Endodermal cell (in vitro differentiated cells): ENCODE results near the gene MAML2. TPM values are rescaled to one million over a fixed set of nuclear protein-coding genes. Genes with fewer than 3 reads are reported as not detected.

Source experiments
- DNase-seq: peaks from one replicate; pipeline ENCODE4 v3.0.0-alpha.2; 2017
- H3K27ac ChIP-seq: 2 replicates; pipeline ENCODE4 v1.5.1; 2013; ENCODE audit warnings: mild to moderate bottlenecking, low read depth, low read length, moderate library complexity
- H3K27me3 ChIP-seq: 2 replicates; pipeline ENCODE4 v1.6.1; 2013; ENCODE audit warnings: mild to moderate bottlenecking, low read length, moderate library complexity; ENCODE audit not compliant: insufficient read depth, control insufficient read depth, poor library complexity, severe bottlenecking
- H3K36me3 ChIP-seq: 2 replicates; pipeline ENCODE4 v1.7.0; 2013; ENCODE audit warnings: mild to moderate bottlenecking, low read length, moderate library complexity; ENCODE audit not compliant: control insufficient read depth, insufficient read depth
- H3K4me1 ChIP-seq: one replicate; pipeline ENCODE4 v1.7.0; 2013; ENCODE audit warnings: low read length; ENCODE audit not compliant: control insufficient read depth, insufficient read depth
- H3K4me3 ChIP-seq: 2 replicates; pipeline ENCODE4 v1.5.1; 2013; ENCODE audit warnings: mild to moderate bottlenecking, low read length, moderate library complexity
- H3K9ac ChIP-seq: 2 replicates; pipeline ENCODE4 v1.6.1; 2013; ENCODE audit warnings: mild to moderate bottlenecking, low read length, moderate library complexity; ENCODE audit not compliant: poor library complexity, severe bottlenecking; ENCODE audit errors: extremely low read depth
- H3K9me3 ChIP-seq: 2 replicates; pipeline ENCODE4 v1.6.1; 2013; ENCODE audit warnings: mild to moderate bottlenecking, low read length, moderate library complexity; ENCODE audit not compliant: control insufficient read depth
- H3K27ac Mint-ChIP-seq: 2 replicates; pipeline ENCODE4 v1.8.0; 2020; ENCODE audit warnings: mixed read lengths
- H3K27me3 Mint-ChIP-seq: 2 replicates; pipeline ENCODE4 v1.8.0; 2021; ENCODE audit warnings: mild to moderate bottlenecking, mixed read lengths; ENCODE audit not compliant: insufficient read depth
- H3K36me3 Mint-ChIP-seq: 2 replicates; pipeline ENCODE4 v1.8.0; 2020; ENCODE audit warnings: low read depth, mixed read lengths
- H3K4me1 Mint-ChIP-seq: 2 replicates; pipeline ENCODE4 v1.8.0; 2020; ENCODE audit warnings: mixed read lengths
- H3K4me3 Mint-ChIP-seq: 2 replicates; pipeline ENCODE4 v1.8.0; 2020; ENCODE audit warnings: mild to moderate bottlenecking, moderate library complexity, mixed read lengths
- H3K9me3 Mint-ChIP-seq: 2 replicates; pipeline ENCODE4 v1.8.0; 2020; ENCODE audit warnings: mild to moderate bottlenecking, mixed read lengths
- CTCF ChIP-seq: fragments of 200-600 bp; sonication (generic); conservative IDR thresholded peaks from 2 replicates; pipeline ENCODE4 v1.5.0; 2021; ENCODE audit warnings: antibody characterized with exemption, mild to moderate bottlenecking
- WGBS, 2 experiments: methylation state at CpG; one replicate each; pipeline versions ENCODE4 v1.1.5 to v1.1.7; 2013; ENCODE audit warnings: missing lambda C conversion rate in 2 of 2, mixed read lengths in 1 of 2; ENCODE audit not compliant: insufficient coverage in 1 of 2, insufficient read length in 1 of 2; 5-methylcytosine and 5-hydroxymethylcytosine counted together
- total RNA-seq, 2 donors: library from RNA; stranded (reverse); fragmentation: NEBNext Ultra II Directional in 1 of 2; extraction: Animal tissue kit (Norgen Biotek cat#: 25700) in 1 of 2; gene quantifications; 2 replicates in 1 of 2; 3 replicates in 1 of 2; pipeline ENCODE4 v1.2.1, GENCODE V29; 2021

The MAML2 gene
- total RNA-seq, 2 donors from 2014 or later: 6.6 to 8.0 TPM

- Mint-ChIP-seq H3K9me3 (no peaks in the 10 kb centered on the region), H3K27me3 (no peaks in the 10 kb centered on the region), H3K4me1 (peaks cover 38% of the 10 kb centered on the region), H3K27ac (no peak overlapping the region), H3K4me3 (no peak overlapping the region), H3K36me3 (no peaks in the 10 kb centered on the region)
- peaks cover 16% of the 10 kb centered on the region for H3K4me1 ChIP-seq
- 96% methylated on average over 4 to 5 of the region's 5 CpGs for WGBS, 2 experiments
- H3K27me3 ChIP-seq: no peaks in the 10 kb centered on the region
- H3K9me3 ChIP-seq: no peaks in the 10 kb centered on the region
- H3K36me3 ChIP-seq: no peaks in the 10 kb centered on the region
- H3K4me3 ChIP-seq: no peak overlapping the region
- DNase-seq: no peak
- H3K9ac ChIP-seq: no peak overlapping the region
- no peak for TF ChIP-seq CTCF
- H3K27ac ChIP-seq: peak overlapping the region; percentile 4
Measured at GRCh38 chr11:96112192-96113128, 230.5 kb downstream of the MAML2 start.

- no peak for DNase-seq
- H3K27ac ChIP-seq: no peak overlapping the region
- Mint-ChIP-seq H3K36me3 (no peaks in the 10 kb centered on the region), H3K27ac (no peak overlapping the region), H3K4me3 (no peak overlapping the region), H3K9me3 (no peaks in the 10 kb centered on the region), H3K27me3 (no peaks in the 10 kb centered on the region), H3K4me1 (peaks cover 35% of the 10 kb centered on the region)
- TF ChIP-seq CTCF: no peak
- H3K4me3 ChIP-seq: no peak overlapping the region
- H3K4me1 ChIP-seq: peaks cover 11% of the 10 kb centered on the region
- no peaks in the 10 kb centered on the region for H3K27me3 ChIP-seq
- 88% methylated on average over 4 of the region's 5 CpGs; no CpG with 5 or more reads in 1 of the 2 experiments for WGBS, 2 experiments
- H3K9ac ChIP-seq: no peak overlapping the region
- H3K9me3 ChIP-seq: no peaks in the 10 kb centered on the region
- H3K36me3 ChIP-seq: no peaks in the 10 kb centered on the region
Measured at GRCh38 chr11:96111308-96111707, 231.7 kb downstream of the MAML2 start.

GRCh38 chr11:96110302-96110701, 232.7 kb downstream of the MAML2 start:
- Histone ChIP-seq H3K36me3 (no peaks in the 10 kb centered on the region), H3K4me1 (peaks cover 9% of the 10 kb centered on the region), H3K9ac (no peak overlapping the region), H3K4me3 (no peak overlapping the region), H3K27me3 (no peaks in the 10 kb centered on the region), H3K27ac (no peak overlapping the region), H3K9me3 (no peaks in the 10 kb centered on the region)
- no peaks in the 10 kb centered on the region for H3K36me3 Mint-ChIP-seq
- H3K27ac Mint-ChIP-seq: no peak overlapping the region
- no peak overlapping the region for H3K4me3 Mint-ChIP-seq
- no peak for DNase-seq
- no peaks in the 10 kb centered on the region for H3K9me3 Mint-ChIP-seq
- TF ChIP-seq CTCF: peak; percentile 36
- no peaks in the 10 kb centered on the region for H3K27me3 Mint-ChIP-seq
- peaks cover 34% of the 10 kb centered on the region for H3K4me1 Mint-ChIP-seq
- WGBS, 2 experiments: 83 to 87% methylated on average over 1 to 3 of the region's 4 CpGs
